GM23338 (cell line): Measurements from ENCODE around the gene TLCD4. TPM values are rescaled to one million over a fixed set of nuclear protein-coding genes. Genes with fewer than 3 reads are reported as not detected.
A peak's percentile ranks its signal among the peaks of the same experiment; 100 is the strongest.

ENCODE experiments used
- ATAC-seq: fragments of 200-7000 bp; cut with Tn5 transposase; 3 replicates; pipeline ENCODE4 v1.9.1; 2020
- DNase-seq: peaks from one replicate; pipeline ENCODE4 v3.0.0-alpha.2; 2015; ENCODE audit warnings: low spot score
- H2AFZ ChIP-seq: fragments of 200-600 bp; sonication (generic); 2 replicates; pipeline ENCODE4 v1.8.0; 2016; ENCODE audit warnings: antibody characterized with exemption, mild to moderate bottlenecking, moderate library complexity
- H3F3A ChIP-seq: fragments of 200-600 bp; sonication (generic); replicated peaks from 2 replicates; pipeline ENCODE4 v1.8.0; 2017; ENCODE audit warnings: antibody characterized with exemption, mixed run types, low read depth
- H3K27ac ChIP-seq: fragments of 200-600 bp; sonication (generic); 2 replicates; pipeline ENCODE4 v1.6.1; 2016; ENCODE audit warnings: low read depth
- H3K27me3 ChIP-seq: fragments of 200-600 bp; sonication (generic); 2 replicates; pipeline ENCODE4 v1.8.0; 2016; ENCODE audit warnings: mild to moderate bottlenecking, mixed run types, moderate library complexity; ENCODE audit not compliant: insufficient read depth
- H3K36me3 ChIP-seq: fragments of 200-600 bp; sonication (generic); 2 replicates; pipeline ENCODE4 v1.8.0; 2016; ENCODE audit warnings: mild to moderate bottlenecking; ENCODE audit not compliant: insufficient read depth
- H3K4me1 ChIP-seq: fragments of 200-600 bp; sonication (generic); 2 replicates; pipeline ENCODE4 v1.8.0; 2016; ENCODE audit warnings: mild to moderate bottlenecking, moderate library complexity; ENCODE audit not compliant: insufficient read depth
- H3K4me2 ChIP-seq: fragments of 200-600 bp; sonication (generic); 2 replicates; pipeline ENCODE4 v1.7.1; 2017; ENCODE audit warnings: mixed run types
- H3K4me3 ChIP-seq: fragments of 200-600 bp; sonication (generic); 2 replicates; pipeline ENCODE4 v1.6.1; 2016; ENCODE audit warnings: mixed run types
- H3K79me2 ChIP-seq: fragments of 200-600 bp; sonication (generic); replicated peaks from 2 replicates; pipeline ENCODE4 v1.8.0; 2017; ENCODE audit warnings: mild to moderate bottlenecking; ENCODE audit not compliant: insufficient read depth
- H3K9me2 ChIP-seq: fragments of 200-600 bp; sonication (generic); 2 replicates; pipeline ENCODE4 v1.8.0; 2017; ENCODE audit not compliant: insufficient read depth
- H4K20me1 ChIP-seq: fragments of 200-600 bp; sonication (generic); replicated peaks from 2 replicates; pipeline ENCODE4 v1.8.0; 2017; ENCODE audit warnings: mild to moderate bottlenecking; ENCODE audit not compliant: insufficient read depth
- H3K27ac Mint-ChIP-seq: 2 replicates; pipeline ENCODE4 v1.8.0; 2020; ENCODE audit warnings: inconsistent platforms, mild to moderate bottlenecking, moderate library complexity, mixed read lengths
- H3K27me3 Mint-ChIP-seq: 3 replicates; pipeline ENCODE4 v1.8.0; 2022; ENCODE audit warnings: low read depth, mild to moderate bottlenecking, moderate library complexity, mixed read lengths, inconsistent platforms; ENCODE audit not compliant: insufficient read depth, poor library complexity
- H3K36me3 Mint-ChIP-seq: 3 replicates; pipeline ENCODE4 v1.8.0; 2021; ENCODE audit warnings: low read depth, mild to moderate bottlenecking, inconsistent platforms, moderate library complexity, mixed read lengths
- H3K4me1 Mint-ChIP-seq: 3 replicates; pipeline ENCODE4 v1.8.0; 2020; ENCODE audit warnings: mild to moderate bottlenecking, inconsistent platforms, mixed read lengths
- H3K4me3 Mint-ChIP-seq: 3 replicates; pipeline ENCODE4 v1.8.0; 2021; ENCODE audit warnings: moderate library complexity, mild to moderate bottlenecking, inconsistent platforms, mixed read lengths
- H3K9me3 Mint-ChIP-seq: 3 replicates; pipeline ENCODE4 v1.8.0; 2020; ENCODE audit warnings: moderate library complexity, mild to moderate bottlenecking, inconsistent platforms, mixed read lengths
- CREB1 ChIP-seq: fragments of 250-450 bp; sonication (Bioruptor Pico); IDR thresholded peaks from 2 replicates; pipeline ENCODE4 v1.5.0; 2020; ENCODE audit warnings: low read depth, mild to moderate bottlenecking, moderate library complexity
- EZH2 ChIP-seq: fragments of 200-600 bp; sonication (generic); IDR thresholded peaks from one replicate; pipeline ENCODE4 v1.8.0; 2017; ENCODE audit warnings: antibody characterized with exemption, mild to moderate bottlenecking, low read depth; ENCODE audit not compliant: unreplicated experiment
- EZH2phosphoT487 ChIP-seq: fragments of 200-600 bp; sonication (generic); IDR thresholded peaks from one replicate; pipeline ENCODE4 v1.8.1; 2018; ENCODE audit warnings: antibody characterized with exemption; ENCODE audit not compliant: unreplicated experiment
- JUNB ChIP-seq: IDR thresholded peaks from one replicate; pipeline ENCODE4 v1.6.1; 2016; ENCODE audit warnings: antibody characterized with exemption; ENCODE audit not compliant: unreplicated experiment
- NANOG ChIP-seq: IDR thresholded peaks from 2 replicates; pipeline ENCODE4 v1.6.1; 2016; ENCODE audit warnings: antibody characterized with exemption, borderline replicate concordance
- POLR2AphosphoS5 ChIP-seq: IDR thresholded peaks from 2 replicates; pipeline ENCODE4 v1.6.1; 2016; ENCODE audit warnings: antibody characterized with exemption, low read depth
- ZNF331 ChIP-seq: fragments of 250-450 bp; sonication (Bioruptor Pico); IDR thresholded peaks from 2 replicates; pipeline ENCODE4 v1.5.0; 2020; ENCODE audit warnings: low read depth, mild to moderate bottlenecking, moderate library complexity
- polyA plus RNA-seq: library from polyadenylated mRNA; unstranded; fragments of >200 nt; fragmentation: Nextera tagmentation; extraction: Ambion mirVana; gene quantifications from 2 replicates; pipeline ENCODE4 v1.2.1, GENCODE V29; 2016
- total RNA-seq: library from RNA; depleted of rRNA; stranded (reverse); fragments of >200 nt; shearing (Covaris generic); gene quantifications from 2 replicates; pipeline ENCODE4 v1.2.3, GENCODE V29; 2014
- TF ChIP-seq, protein P1 (sequence below), 2 experiments: fragments of 200-600 bp in 1 of 2; sonication (generic) in 1 of 2; conservative IDR thresholded peaks; 2 replicates each; pipeline versions ENCODE4 v1.5.1 to v1.6.1; 2016 to 2017; ENCODE audit warnings: antibody characterized with exemption in 2 of 2, low read depth in 2 of 2, mild to moderate bottlenecking in 2 of 2, moderate library complexity in 1 of 2
- TF ChIP-seq, protein P2 (sequence below): fragments of 250-450 bp; sonication (Bioruptor Pico); IDR thresholded peaks from 2 replicates; pipeline ENCODE4 v1.5.0; 2020; ENCODE audit warnings: mild to moderate bottlenecking, moderate library complexity

TLCD4 gene
- total and polyA plus RNA-seq, 2 experiments from 2014 or later, result 3.5 to 4.2 TPM

DNA sequence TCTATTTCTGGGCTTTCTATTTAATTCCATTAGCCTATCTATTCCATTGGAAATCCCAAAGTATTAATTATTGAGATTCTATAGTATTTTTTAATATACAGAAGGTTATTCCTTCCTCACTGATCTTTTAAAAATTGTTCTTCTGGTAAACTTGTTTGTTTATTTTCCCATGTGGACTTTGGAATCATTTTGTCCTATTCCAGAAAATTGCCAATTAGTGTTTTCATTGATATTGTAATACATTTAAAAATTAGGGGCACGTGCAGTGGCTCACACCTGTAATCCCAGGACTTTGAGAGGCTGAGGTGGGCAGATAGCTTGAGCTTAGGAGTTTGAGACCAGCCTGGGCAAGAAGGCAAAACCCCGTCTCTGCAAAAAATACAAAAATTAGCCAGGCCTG is 8.4 kb upstream of the TLCD4 start:
- no peak overlapping the region for H3K4me2 ChIP-seq
- H4K20me1 ChIP-seq, result no peaks in the 10 kb centered on the region
- no peaks in the 10 kb centered on the region for H3K27me3 ChIP-seq
- H3K4me1 Mint-ChIP-seq, result peaks cover 5% of the 10 kb centered on the region; the same call in 2 of the 3 replicates
- ATAC-seq, result no peak
- no peaks in the 10 kb centered on the region for H3K36me3 Mint-ChIP-seq
- no peaks in the 10 kb centered on the region for H3F3A ChIP-seq
- H3K4me3 Mint-ChIP-seq, result no peak overlapping the region
- H3K4me3 ChIP-seq, result no peak overlapping the region
- H2AFZ ChIP-seq, result 0 out of 2 replicates have a peak overlapping the region, but pooled peaks have one; percentile 47
- no peaks in the 10 kb centered on the region for H3K36me3 ChIP-seq
- H3K27me3 Mint-ChIP-seq, result no peaks in the 10 kb centered on the region
- 0 out of 2 replicates have a peak, but pooled peaks cover 4% of the 10 kb centered on the region for H3K4me1 ChIP-seq
- H3K27ac ChIP-seq, result no peak overlapping the region
- H3K9me3 Mint-ChIP-seq, result no peaks in the 10 kb centered on the region
- DNase-seq, result no peak
- TF ChIP-seq, protein P1, sequence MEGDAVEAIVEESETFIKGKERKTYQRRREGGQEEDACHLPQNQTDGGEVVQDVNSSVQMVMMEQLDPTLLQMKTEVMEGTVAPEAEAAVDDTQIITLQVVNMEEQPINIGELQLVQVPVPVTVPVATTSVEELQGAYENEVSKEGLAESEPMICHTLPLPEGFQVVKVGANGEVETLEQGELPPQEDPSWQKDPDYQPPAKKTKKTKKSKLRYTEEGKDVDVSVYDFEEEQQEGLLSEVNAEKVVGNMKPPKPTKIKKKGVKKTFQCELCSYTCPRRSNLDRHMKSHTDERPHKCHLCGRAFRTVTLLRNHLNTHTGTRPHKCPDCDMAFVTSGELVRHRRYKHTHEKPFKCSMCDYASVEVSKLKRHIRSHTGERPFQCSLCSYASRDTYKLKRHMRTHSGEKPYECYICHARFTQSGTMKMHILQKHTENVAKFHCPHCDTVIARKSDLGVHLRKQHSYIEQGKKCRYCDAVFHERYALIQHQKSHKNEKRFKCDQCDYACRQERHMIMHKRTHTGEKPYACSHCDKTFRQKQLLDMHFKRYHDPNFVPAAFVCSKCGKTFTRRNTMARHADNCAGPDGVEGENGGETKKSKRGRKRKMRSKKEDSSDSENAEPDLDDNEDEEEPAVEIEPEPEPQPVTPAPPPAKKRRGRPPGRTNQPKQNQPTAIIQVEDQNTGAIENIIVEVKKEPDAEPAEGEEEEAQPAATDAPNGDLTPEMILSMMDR (conservative IDR thresholded peaks at IDR 0.05; ENCODE audit: low read depth in 2 of 2), result no peak
- TF ChIP-seq ZNF331 (CRISPR knock-in tag) (no peak), POLR2AphosphoS5 (no peak), EZH2 (no peak), NANOG (no peak), EZH2phosphoT487 (no peak), JUNB (no peak), CREB1 (no peak)
- TF ChIP-seq, protein P2, sequence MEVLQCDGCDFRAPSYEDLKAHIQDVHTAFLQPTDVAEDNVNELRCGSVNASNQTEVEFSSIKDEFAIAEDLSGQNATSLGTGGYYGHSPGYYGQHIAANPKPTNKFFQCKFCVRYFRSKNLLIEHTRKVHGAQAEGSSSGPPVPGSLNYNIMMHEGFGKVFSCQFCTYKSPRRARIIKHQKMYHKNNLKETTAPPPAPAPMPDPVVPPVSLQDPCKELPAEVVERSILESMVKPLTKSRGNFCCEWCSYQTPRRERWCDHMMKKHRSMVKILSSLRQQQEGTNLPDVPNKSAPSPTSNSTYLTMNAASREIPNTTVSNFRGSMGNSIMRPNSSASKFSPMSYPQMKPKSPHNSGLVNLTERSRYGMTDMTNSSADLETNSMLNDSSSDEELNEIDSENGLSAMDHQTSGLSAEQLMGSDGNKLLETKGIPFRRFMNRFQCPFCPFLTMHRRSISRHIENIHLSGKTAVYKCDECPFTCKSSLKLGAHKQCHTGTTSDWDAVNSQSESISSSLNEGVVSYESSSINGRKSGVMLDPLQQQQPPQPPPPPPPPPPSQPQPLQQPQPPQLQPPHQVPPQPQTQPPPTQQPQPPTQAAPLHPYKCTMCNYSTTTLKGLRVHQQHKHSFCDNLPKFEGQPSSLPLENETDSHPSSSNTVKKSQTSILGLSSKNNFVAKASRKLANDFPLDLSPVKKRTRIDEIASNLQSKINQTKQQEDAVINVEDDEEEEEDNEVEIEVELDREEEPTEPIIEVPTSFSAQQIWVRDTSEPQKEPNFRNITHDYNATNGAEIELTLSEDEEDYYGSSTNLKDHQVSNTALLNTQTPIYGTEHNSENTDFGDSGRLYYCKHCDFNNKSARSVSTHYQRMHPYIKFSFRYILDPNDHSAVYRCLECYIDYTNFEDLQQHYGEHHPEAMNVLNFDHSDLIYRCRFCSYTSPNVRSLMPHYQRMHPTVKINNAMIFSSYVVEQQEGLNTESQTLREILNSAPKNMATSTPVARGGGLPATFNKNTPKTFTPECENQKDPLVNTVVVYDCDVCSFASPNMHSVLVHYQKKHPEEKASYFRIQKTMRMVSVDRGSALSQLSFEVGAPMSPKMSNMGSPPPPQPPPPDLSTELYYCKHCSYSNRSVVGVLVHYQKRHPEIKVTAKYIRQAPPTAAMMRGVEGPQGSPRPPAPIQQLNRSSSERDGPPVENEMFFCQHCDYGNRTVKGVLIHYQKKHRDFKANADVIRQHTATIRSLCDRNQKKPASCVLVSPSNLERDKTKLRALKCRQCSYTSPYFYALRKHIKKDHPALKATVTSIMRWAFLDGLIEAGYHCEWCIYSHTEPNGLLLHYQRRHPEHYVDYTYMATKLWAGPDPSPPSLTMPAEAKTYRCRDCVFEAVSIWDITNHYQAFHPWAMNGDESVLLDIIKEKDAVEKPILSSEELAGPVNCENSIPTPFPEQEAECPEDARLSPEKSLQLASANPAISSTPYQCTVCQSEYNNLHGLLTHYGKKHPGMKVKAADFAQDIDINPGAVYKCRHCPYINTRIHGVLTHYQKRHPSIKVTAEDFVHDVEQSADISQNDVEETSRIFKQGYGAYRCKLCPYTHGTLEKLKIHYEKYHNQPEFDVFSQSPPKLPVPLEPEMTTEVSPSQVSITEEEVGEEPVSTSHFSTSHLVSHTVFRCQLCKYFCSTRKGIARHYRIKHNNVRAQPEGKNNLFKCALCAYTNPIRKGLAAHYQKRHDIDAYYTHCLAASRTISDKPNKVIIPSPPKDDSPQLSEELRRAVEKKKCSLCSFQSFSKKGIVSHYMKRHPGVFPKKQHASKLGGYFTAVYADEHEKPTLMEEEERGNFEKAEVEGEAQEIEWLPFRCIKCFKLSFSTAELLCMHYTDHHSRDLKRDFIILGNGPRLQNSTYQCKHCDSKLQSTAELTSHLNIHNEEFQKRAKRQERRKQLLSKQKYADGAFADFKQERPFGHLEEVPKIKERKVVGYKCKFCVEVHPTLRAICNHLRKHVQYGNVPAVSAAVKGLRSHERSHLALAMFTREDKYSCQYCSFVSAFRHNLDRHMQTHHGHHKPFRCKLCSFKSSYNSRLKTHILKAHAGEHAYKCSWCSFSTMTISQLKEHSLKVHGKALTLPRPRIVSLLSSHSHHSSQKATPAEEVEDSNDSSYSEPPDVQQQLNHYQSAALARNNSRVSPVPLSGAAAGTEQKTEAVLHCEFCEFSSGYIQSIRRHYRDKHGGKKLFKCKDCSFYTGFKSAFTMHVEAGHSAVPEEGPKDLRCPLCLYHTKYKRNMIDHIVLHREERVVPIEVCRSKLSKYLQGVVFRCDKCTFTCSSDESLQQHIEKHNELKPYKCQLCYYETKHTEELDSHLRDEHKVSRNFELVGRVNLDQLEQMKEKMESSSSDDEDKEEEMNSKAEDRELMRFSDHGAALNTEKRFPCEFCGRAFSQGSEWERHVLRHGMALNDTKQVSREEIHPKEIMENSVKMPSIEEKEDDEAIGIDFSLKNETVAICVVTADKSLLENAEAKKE (CRISPR knock-in tag), result no peak
- H3K27ac Mint-ChIP-seq, result no peak overlapping the region
- no peaks in the 10 kb centered on the region for H3K79me2 ChIP-seq
- H3K9me2 ChIP-seq, result no peaks in the 10 kb centered on the region
